Lower leg skin (tissue), 4 donors: Measurements from ENCODE around the gene LRRC66. TPM values are rescaled to one million over a fixed set of nuclear protein-coding genes. Genes with fewer than 3 reads are reported as not detected.

Experiments
- DNase-seq, 2 donors: peaks; one replicate each; pipeline ENCODE4 v3.0.0-alpha.2; 2019; ENCODE audit warnings: low spot score in 2 of 2
- H3K4me3 ChIP-seq: fragments of 200-600 bp; sonication (generic); 2 replicates; pipeline ENCODE4 v1.5.1; 2017; ENCODE audit warnings: mild to moderate bottlenecking, low read depth; ENCODE audit not compliant: poor library complexity, severe bottlenecking
- CTCF ChIP-seq, 3 donors: fragments of 450-650 bp; IDR thresholded peaks; one replicate each; pipeline ENCODE4 v1.5.1; 2016; ENCODE audit warnings: antibody characterized with exemption in 3 of 3, mild to moderate bottlenecking in 3 of 3, moderate library complexity in 2 of 3
- POLR2A ChIP-seq, 2 donors: fragments of 450-650 bp; IDR thresholded peaks; one replicate each; pipeline ENCODE4 v1.6.1; 2016 to 2017; ENCODE audit warnings: antibody characterized with exemption in 2 of 2, mild to moderate bottlenecking in 1 of 2, moderate library complexity in 1 of 2
- WGBS, 2 donors: methylation state at CpG; one replicate each; pipeline ENCODE4 v1.1.5; 2018; 5-methylcytosine and 5-hydroxymethylcytosine counted together
- intact Hi-C: fragments of 100-400 bp; cut with DNase I; formaldehyde crosslinking; loops from one replicate; pipeline ENCODE4 v1.15.0; 2023; ENCODE audit warnings: low total_unique reads
- total RNA-seq, 4 donors: library from RNA; depleted of rRNA; stranded (reverse); fragments of >200 nt; gene quantifications; one replicate each; pipeline ENCODE4 v1.1.0, GENCODE V29; 2016

The LRRC66 gene
- total RNA-seq, 4 donors from 2014 or later: not detected

- TF ChIP-seq CTCF (IDR thresholded peaks at IDR 0.05) (no peak), POLR2A (IDR thresholded peaks at IDR 0.05) (no peak)
- DNase-seq: no peak
- no peak overlapping the region for H3K4me3 ChIP-seq
- intact Hi-C loops: no loop called here
These were observed 21.3 kb downstream of the LRRC66 start for GRCh38 chr4:51998837-51999236.

- H3K4me3 ChIP-seq: no peak overlapping the region
- intact Hi-C loops: no loop called here
- no peak for DNase-seq
- TF ChIP-seq CTCF (IDR thresholded peaks at IDR 0.05) (no peak), POLR2A (IDR thresholded peaks at IDR 0.05) (no peak)
These were observed 22.5 kb downstream of the LRRC66 start for GRCh38 chr4:51997647-51998046.

- 57 to 65% methylated on average over 20 of the region's 20 CpGs for WGBS, 2 donors
- no peak for DNase-seq
- H3K4me3 ChIP-seq: no peak overlapping the region
- intact Hi-C loops: no loop called here
- TF ChIP-seq CTCF (IDR thresholded peaks at IDR 0.05) (no peak), POLR2A (IDR thresholded peaks at IDR 0.05) (no peak)
These were observed 24.4 kb downstream of the LRRC66 start for GRCh38 chr4:51995647-51996220.

GRCh38 chr4:51965862-51966261, 54.3 kb downstream of the LRRC66 start:
- WGBS, 2 donors: 68 to 89% methylated on average over 1 of the region's 1 CpG

GRCh38 chr4:51963841-51964517, 56.2 kb downstream of the LRRC66 start:
- intact Hi-C loops: no loop called here
- WGBS, 2 donors: 55 to 57% methylated on average over 4 of the region's 4 CpGs
- TF ChIP-seq POLR2A (IDR thresholded peaks at IDR 0.05): no peak
- TF ChIP-seq CTCF (IDR thresholded peaks at IDR 0.05): no peak
- H3K4me3 ChIP-seq: no peak overlapping the region
- no peak for DNase-seq

More at GRCh38 chr4:51965862-51966261, 54.3 kb downstream of the LRRC66 start:
- DNase-seq: no peak
- intact Hi-C loops: no loop called here
- TF ChIP-seq POLR2A (IDR thresholded peaks at IDR 0.05): no peak
- no peak for TF ChIP-seq CTCF (IDR thresholded peaks at IDR 0.05)
- H3K4me3 ChIP-seq: no peak overlapping the region

- no peak for DNase-seq
- intact Hi-C loops: no loop called here
- WGBS, 2 donors: 31 to 47% methylated on average over 4 of the region's 4 CpGs
- TF ChIP-seq POLR2A (IDR thresholded peaks at IDR 0.05): no peak
- no peak for TF ChIP-seq CTCF (IDR thresholded peaks at IDR 0.05)
- H3K4me3 ChIP-seq: no peak overlapping the region
These were observed 59.7 kb downstream of the LRRC66 start for GRCh38 chr4:51960486-51960885.
